ENCODE data around the gene SNN.

DNA sequence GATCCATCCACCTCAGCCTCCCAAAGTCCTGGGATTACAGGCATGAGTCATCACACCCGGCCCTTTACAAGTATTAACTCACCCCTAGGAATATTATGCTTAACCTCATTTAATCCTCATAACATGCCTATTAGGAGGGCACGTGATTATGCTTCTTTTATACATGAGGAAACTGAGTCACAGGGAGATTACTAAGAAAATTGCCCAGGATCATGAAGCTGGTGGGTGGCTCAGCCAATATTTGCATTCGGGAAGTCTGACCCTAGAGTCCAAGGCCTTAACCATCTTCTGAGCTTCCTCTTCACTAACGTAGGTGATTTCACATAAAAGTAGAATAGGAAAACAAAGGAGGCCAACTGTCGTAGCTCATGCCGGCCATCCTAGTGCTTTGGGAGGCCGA, 19.0 kb upstream of the SNN start:
- TF ChIP-seq EP300 (IDR thresholded peaks at IDR 0.05) = no peak
- no peak for TF ChIP-seq POLR2AphosphoS5 (IDR thresholded peaks at IDR 0.05)
- TF ChIP-seq, protein P1, sequence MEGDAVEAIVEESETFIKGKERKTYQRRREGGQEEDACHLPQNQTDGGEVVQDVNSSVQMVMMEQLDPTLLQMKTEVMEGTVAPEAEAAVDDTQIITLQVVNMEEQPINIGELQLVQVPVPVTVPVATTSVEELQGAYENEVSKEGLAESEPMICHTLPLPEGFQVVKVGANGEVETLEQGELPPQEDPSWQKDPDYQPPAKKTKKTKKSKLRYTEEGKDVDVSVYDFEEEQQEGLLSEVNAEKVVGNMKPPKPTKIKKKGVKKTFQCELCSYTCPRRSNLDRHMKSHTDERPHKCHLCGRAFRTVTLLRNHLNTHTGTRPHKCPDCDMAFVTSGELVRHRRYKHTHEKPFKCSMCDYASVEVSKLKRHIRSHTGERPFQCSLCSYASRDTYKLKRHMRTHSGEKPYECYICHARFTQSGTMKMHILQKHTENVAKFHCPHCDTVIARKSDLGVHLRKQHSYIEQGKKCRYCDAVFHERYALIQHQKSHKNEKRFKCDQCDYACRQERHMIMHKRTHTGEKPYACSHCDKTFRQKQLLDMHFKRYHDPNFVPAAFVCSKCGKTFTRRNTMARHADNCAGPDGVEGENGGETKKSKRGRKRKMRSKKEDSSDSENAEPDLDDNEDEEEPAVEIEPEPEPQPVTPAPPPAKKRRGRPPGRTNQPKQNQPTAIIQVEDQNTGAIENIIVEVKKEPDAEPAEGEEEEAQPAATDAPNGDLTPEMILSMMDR (IDR thresholded peaks at IDR 0.05) = no peak
- no peak for TF ChIP-seq POLR2A (IDR thresholded peaks at IDR 0.05)

Measured in gastroesophageal sphincter (tissue), 3 donors.